Measurements from ENCODE around the gene NDEL1.

DNA sequence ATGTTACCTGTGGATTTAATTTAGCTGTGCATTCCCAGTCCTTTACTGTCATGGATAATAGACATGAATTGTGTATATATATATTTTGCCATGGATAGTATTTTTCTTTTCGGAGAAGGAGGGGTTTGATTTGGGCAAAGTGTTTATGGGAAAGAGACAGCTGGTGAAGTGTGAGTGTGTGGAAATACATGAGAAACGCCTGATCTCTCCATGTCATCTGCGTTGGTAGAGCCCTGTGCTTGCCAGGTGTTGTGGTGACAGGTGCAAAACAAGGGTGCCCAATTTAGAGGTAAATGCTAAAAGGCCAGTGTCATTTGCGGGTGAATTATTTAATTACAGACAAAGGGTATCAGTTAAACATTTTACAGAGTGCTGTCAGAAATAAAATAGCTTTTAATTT is 23.4 kb downstream of the NDEL1 start:
- TF ChIP-seq, protein P1, sequence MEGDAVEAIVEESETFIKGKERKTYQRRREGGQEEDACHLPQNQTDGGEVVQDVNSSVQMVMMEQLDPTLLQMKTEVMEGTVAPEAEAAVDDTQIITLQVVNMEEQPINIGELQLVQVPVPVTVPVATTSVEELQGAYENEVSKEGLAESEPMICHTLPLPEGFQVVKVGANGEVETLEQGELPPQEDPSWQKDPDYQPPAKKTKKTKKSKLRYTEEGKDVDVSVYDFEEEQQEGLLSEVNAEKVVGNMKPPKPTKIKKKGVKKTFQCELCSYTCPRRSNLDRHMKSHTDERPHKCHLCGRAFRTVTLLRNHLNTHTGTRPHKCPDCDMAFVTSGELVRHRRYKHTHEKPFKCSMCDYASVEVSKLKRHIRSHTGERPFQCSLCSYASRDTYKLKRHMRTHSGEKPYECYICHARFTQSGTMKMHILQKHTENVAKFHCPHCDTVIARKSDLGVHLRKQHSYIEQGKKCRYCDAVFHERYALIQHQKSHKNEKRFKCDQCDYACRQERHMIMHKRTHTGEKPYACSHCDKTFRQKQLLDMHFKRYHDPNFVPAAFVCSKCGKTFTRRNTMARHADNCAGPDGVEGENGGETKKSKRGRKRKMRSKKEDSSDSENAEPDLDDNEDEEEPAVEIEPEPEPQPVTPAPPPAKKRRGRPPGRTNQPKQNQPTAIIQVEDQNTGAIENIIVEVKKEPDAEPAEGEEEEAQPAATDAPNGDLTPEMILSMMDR (IDR thresholded peaks at IDR 0.05) = no peak
- no peak for TF ChIP-seq POLR2A (IDR thresholded peaks at IDR 0.05)
